Panc1 (cell line): ENCODE measurements around the gene PLK5. TPM values are rescaled to one million over a fixed set of nuclear protein-coding genes. Genes with fewer than 3 reads are reported as not detected.
"Not testable (repeated sequence)": the region's sequence is repeated elsewhere in the genome, so short reads cannot be mapped to it uniquely, and the experiment has no call there.

Experiments
- ATAC-seq: fragments of 200-7000 bp; cut with Tn5 transposase; 2 replicates; pipeline ENCODE4 v1.9.1; 2020; ENCODE audit warnings: mild to moderate bottlenecking, moderate library complexity
- BruUV-seq: library from RNA; stranded (reverse); fragments of 400-500 nt; replicated peaks from 2 replicates; lab custom pipeline; 2021; lab: Mats Ljungman, UMichigan
- CTCF ChIA-PET: fragments of 300-600 bp; sonication (Branson Sonifier 250); formaldehyde crosslinking; loops from one replicate; lab custom pipeline; 2022; ENCODE audit warnings: antibody characterized with exemption; lab: Charles Lee
- POLR2A ChIA-PET: fragments of 300-600 bp; sonication (Branson Sonifier 250); formaldehyde crosslinking; loops from one replicate; lab custom pipeline; 2022; ENCODE audit warnings: antibody characterized with exemption; lab: Charles Lee
- DNase-seq: peaks from one replicate; pipeline ENCODE4 v3.0.0-alpha.2; 2010; ENCODE audit warnings: low read depth, low spot score
- H3K27ac ChIP-seq: 2 replicates; pipeline ENCODE4 v1.5.1; 2011; ENCODE audit warnings: mild to moderate bottlenecking, low read length, inconsistent platforms
- H3K27me3 ChIP-seq: fragments of 200-500 bp; sonication (Bioruptor generic); 2 replicates; pipeline ENCODE4 v1.6.0; 2014; ENCODE audit warnings: low read length, inconsistent platforms; ENCODE audit not compliant: control insufficient read depth, insufficient read depth
- H3K36me3 ChIP-seq: fragments of 200-500 bp; sonication (Bioruptor generic); 2 replicates; pipeline ENCODE4 v1.5.1; 2014; ENCODE audit warnings: inconsistent platforms, mild to moderate bottlenecking, low read length, moderate library complexity; ENCODE audit not compliant: control insufficient read depth, insufficient read depth
- H3K4me1 ChIP-seq: 2 replicates; pipeline ENCODE4 v1.5.1; 2011; ENCODE audit warnings: inconsistent platforms, mild to moderate bottlenecking, low read length, moderate library complexity; ENCODE audit not compliant: control insufficient read depth, insufficient read depth
- H3K4me3 ChIP-seq, 2 experiments: 2 replicates each; pipeline ENCODE4 v1.5.1; 2011 to 2012; ENCODE audit warnings: low read depth in 2 of 2, low read length in 2 of 2, mild to moderate bottlenecking in 2 of 2, inconsistent platforms in 1 of 2, moderate library complexity in 1 of 2
- H3K9me3 ChIP-seq: fragments of 200-500 bp; sonication (Bioruptor generic); 2 replicates; pipeline ENCODE4 v1.5.1; 2014; ENCODE audit warnings: low read depth, mild to moderate bottlenecking, inconsistent platforms, low read length, moderate library complexity; ENCODE audit not compliant: control insufficient read depth, insufficient read depth
- CTCF ChIP-seq: fragments of 450-650 bp; IDR thresholded peaks from 2 replicates; pipeline ENCODE4 v1.5.1; 2017; ENCODE audit warnings: mild to moderate bottlenecking
- POLR2AphosphoS5 ChIP-seq: IDR thresholded peaks from 2 replicates; pipeline ENCODE4 v1.6.1; 2012; ENCODE audit warnings: mild to moderate bottlenecking, low read depth, low read length, moderate library complexity
- REST ChIP-seq, 2 experiments: IDR thresholded peaks; 2 replicates each; pipeline ENCODE4 v1.6.1; 2011 to 2012; ENCODE audit warnings: low read depth in 2 of 2, control low read depth in 1 of 2, low read length in 1 of 2, mild to moderate bottlenecking in 1 of 2, moderate library complexity in 1 of 2; ENCODE audit not compliant: insufficient read depth in 1 of 2
- SIN3A ChIP-seq: IDR thresholded peaks from 2 replicates; pipeline ENCODE4 v1.6.1; 2012; ENCODE audit warnings: low read depth, mild to moderate bottlenecking, low read length, moderate library complexity, borderline replicate concordance; ENCODE audit not compliant: insufficient read depth
- TCF7L2 ChIP-seq: IDR thresholded peaks from 2 replicates; pipeline ENCODE4 v1.6.1; 2011; ENCODE audit warnings: mild to moderate bottlenecking, low read depth, low read length, inconsistent platforms
- in situ Hi-C: cut with HindIII; loops from 2 replicates; pipeline ENCODE4 v1.10.0; 2016; ENCODE audit warnings: low sequenced_read_pairs, low pct_unique_long_range_greater_than_20kb
- intact Hi-C: fragments of 100-400 bp; cut with micrococcal nuclease; formaldehyde crosslinking; loops from one replicate; pipeline ENCODE4 v1.10.0; 2022; ENCODE audit not compliant: unreplicated experiment
- total RNA-seq: library from RNA; stranded (reverse); gene quantifications from one replicate; pipeline ENCODE4 v1.2.1, GENCODE V29; 2021; ENCODE audit not compliant: unreplicated experiment

Gene PLK5
- total RNA-seq, 1 experiment from 2014 or later = not detected

DNA sequence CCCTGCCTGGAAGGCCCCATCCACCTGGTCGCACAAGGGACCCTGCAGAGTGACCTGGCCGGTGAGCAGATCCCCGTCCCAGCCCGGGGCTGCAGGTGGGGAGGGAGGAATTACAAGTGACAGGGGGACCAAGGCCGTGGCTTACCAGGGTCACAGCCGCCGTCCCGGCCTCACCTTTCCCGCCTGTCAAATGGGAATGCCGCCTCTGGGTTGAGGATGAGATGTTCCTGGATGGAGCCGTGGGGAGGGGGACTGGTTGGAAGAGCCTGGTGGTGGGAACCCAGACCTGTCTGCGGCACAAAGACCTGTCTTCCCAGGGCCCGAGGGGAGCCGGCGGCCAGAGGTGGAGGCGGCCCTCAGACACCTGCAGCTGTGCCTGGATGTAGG lies 5.5 kb downstream of the PLK5 start:
- no TSS peak for BruUV-seq
- no peaks in the 10 kb centered on the region; the same call in 1 of the 2 replicates for H3K27me3 ChIP-seq

GRCh38 chr19:1530856-1531255 lies 7.0 kb downstream of the PLK5 start:
- H3K4me3 ChIP-seq, H3K27ac ChIP-seq, BruUV-seq, H3K27me3 ChIP-seq, H3K4me1 ChIP-seq, H3K36me3 ChIP-seq, CTCF ChIA-PET, intact Hi-C loops, POLR2A ChIA-PET, H3K9me3 ChIP-seq, in situ Hi-C loops, ATAC-seq, DNase-seq: not testable (repeated sequence)

More for the DNA sequence above, 5.5 kb downstream of the PLK5 start:
- no peak overlapping the region for H3K4me3 ChIP-seq
- no peaks in the 10 kb centered on the region for H3K9me3 ChIP-seq
- no peak for TF ChIP-seq SIN3A
- no peak for TF ChIP-seq POLR2AphosphoS5
- TF ChIP-seq REST (IDR thresholded peaks at IDR 0.05; ENCODE audit: insufficient read depth in 1 of 2, low read depth in 2 of 2, low read length in 1 of 2) = no peak
- TF ChIP-seq CTCF = no peak
- TF ChIP-seq TCF7L2 = no peak
- H3K36me3 ChIP-seq = no peaks in the 10 kb centered on the region
- intact Hi-C loops = no loop called here
- ATAC-seq (no peak), DNase-seq (no peak)
- ChIA-PET POLR2A (no interaction called here), CTCF (no interaction called here)
- no peaks in the 10 kb centered on the region for H3K4me1 ChIP-seq
- no peak overlapping the region for H3K27ac ChIP-seq
- in situ Hi-C loops = no loop called here

DNA sequence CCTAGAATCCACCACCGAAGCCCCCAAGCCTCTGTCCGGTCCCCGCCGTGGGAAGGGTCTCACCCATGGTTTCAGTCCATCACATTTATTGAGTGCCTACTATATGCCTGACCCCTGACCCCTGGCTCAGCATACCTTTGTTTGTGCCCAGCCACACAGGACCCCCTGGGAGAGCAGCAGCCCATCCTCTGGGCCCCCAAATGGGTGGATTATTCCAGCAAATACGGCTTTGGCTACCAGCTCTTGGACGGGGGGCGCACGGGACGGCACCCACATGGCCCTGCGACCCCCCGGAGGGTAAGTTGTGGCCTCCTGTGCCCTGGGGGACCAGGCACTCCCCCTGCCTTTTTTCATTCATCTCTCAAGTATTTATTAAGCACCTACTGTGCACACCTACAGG lies 7.7 kb downstream of the PLK5 start:
- no peaks in the 10 kb centered on the region for H3K27me3 ChIP-seq
- DNase-seq (no peak), ATAC-seq (no peak)
- H3K4me3 ChIP-seq = no peak overlapping the region
- H3K4me1 ChIP-seq = no peaks in the 10 kb centered on the region
- intact Hi-C loops = no loop called here
- no peaks in the 10 kb centered on the region for H3K36me3 ChIP-seq
- H3K27ac ChIP-seq = no peak overlapping the region
- TF ChIP-seq CTCF (no peak), SIN3A (no peak), REST (IDR thresholded peaks at IDR 0.05; ENCODE audit: insufficient read depth in 1 of 2, low read depth in 2 of 2, low read length in 1 of 2) (no peak), POLR2AphosphoS5 (no peak), TCF7L2 (no peak)
- POLR2A ChIA-PET = no interaction called here
- in situ Hi-C loops = no loop called here
- CTCF ChIA-PET = no interaction called here
- no peaks in the 10 kb centered on the region for H3K9me3 ChIP-seq
- no TSS peak for BruUV-seq
